GM12878 (cell line): Measurements from ENCODE around the gene IRX5. TPM values are rescaled to one million over a fixed set of nuclear protein-coding genes. Genes with fewer than 3 reads are reported as not detected.

ENCODE experiments used
- ATAC-seq: fragments of 200-7000 bp; cut with Tn5 transposase; 3 replicates; pipeline ENCODE4 v1.9.1; 2020; ENCODE audit warnings: mild to moderate bottlenecking, moderate library complexity
- BruUV-seq: library from RNA; stranded (reverse); fragments of 400-500 nt; replicated peaks from 2 replicates; lab custom pipeline; 2021; lab: Mats Ljungman, UMichigan
- CTCF ChIA-PET: fragments of 300-600 bp; sonication (Branson Sonifier 250); formaldehyde crosslinking; extraction: SDS; loops from one replicate; lab custom pipeline; 2021; ENCODE audit warnings: inconsistent platforms; lab: Yijun Ruan, JAX
- POLR2A ChIA-PET: fragments of 350-600 bp; formaldehyde crosslinking; extraction: SDS; loops from one replicate; lab custom pipeline; 2021; ENCODE audit warnings: inconsistent platforms; lab: Charles Lee
- RAD21 ChIA-PET: fragments of 300-600 bp; sonication (Branson Sonifier 250); formaldehyde crosslinking; loops from one replicate; lab custom pipeline; 2023; ENCODE audit warnings: antibody characterized with exemption; ENCODE audit not compliant: unreplicated experiment; lab: Charles Lee
- SMC1A ChIA-PET: fragments of 300-600 bp; sonication (Branson Sonifier 250); formaldehyde crosslinking; loops from one replicate; lab custom pipeline; 2023; ENCODE audit not compliant: unreplicated experiment, uncharacterized antibody; lab: Charles Lee
- DNase-seq: peaks from one replicate; pipeline ENCODE4 v3.0.0-alpha.2; 2011; ENCODE audit warnings: low read depth, low spot score
- FAIRE-seq: peaks from 3 replicates; lab custom pipeline; 2011; peaks lifted over from hg19 to GRCh38; lab: Jason Lieb, UNC
- H2AFZ ChIP-seq: 2 replicates; pipeline ENCODE4 v1.6.0; 2011; ENCODE audit warnings: low read depth, low read length, control low read depth; ENCODE audit not compliant: control insufficient read depth
- H3K27ac ChIP-seq: 2 replicates; pipeline ENCODE4 v1.5.1; 2011; ENCODE audit warnings: control low read depth; ENCODE audit not compliant: control insufficient read depth, insufficient read depth
- H3K27me3 ChIP-seq, 2 experiments: replicated peaks in 1 of 2; 2 replicates each; pipeline versions ENCODE4 v1.6.0 to v1.6.1; 2011; ENCODE audit warnings: low read length in 1 of 2; ENCODE audit not compliant: control insufficient read depth in 2 of 2, insufficient read depth in 2 of 2
- H3K36me3 ChIP-seq, 2 experiments: 2 replicates each; pipeline ENCODE4 v1.5.1; 2011; ENCODE audit warnings: low read length in 1 of 2; ENCODE audit not compliant: control insufficient read depth in 2 of 2, insufficient read depth in 2 of 2
- H3K4me1 ChIP-seq: 2 replicates; pipeline ENCODE4 v1.6.1; 2011; ENCODE audit warnings: mild to moderate bottlenecking, low read length, moderate library complexity, mixed read lengths; ENCODE audit not compliant: control insufficient read depth, insufficient read depth
- H3K4me2 ChIP-seq: 2 replicates; pipeline ENCODE4 v1.6.0; 2011; ENCODE audit warnings: control low read depth; ENCODE audit not compliant: control insufficient read depth, insufficient read depth
- H3K4me3 ChIP-seq: fragments of 200-600 bp; sonication (generic); 2 replicates; pipeline ENCODE4 v1.5.1; 2016
- H3K79me2 ChIP-seq: 2 replicates; pipeline ENCODE4 v1.6.0; 2011; ENCODE audit warnings: low read length; ENCODE audit not compliant: control insufficient read depth, insufficient read depth
- H3K9ac ChIP-seq: 2 replicates; pipeline ENCODE4 v1.8.0; 2011; ENCODE audit warnings: low read length, control low read depth, mixed read lengths; ENCODE audit not compliant: control insufficient read depth, insufficient read depth
- H3K9me3 ChIP-seq: replicated peaks from 3 replicates; pipeline ENCODE4 v1.5.1; 2011; ENCODE audit warnings: mild to moderate bottlenecking, low read length; ENCODE audit not compliant: control insufficient read depth, insufficient read depth
- H4K20me1 ChIP-seq: 2 replicates; pipeline ENCODE4 v1.6.0; 2011; ENCODE audit not compliant: control insufficient read depth, insufficient read depth
- CBFB ChIP-seq: IDR thresholded peaks from 2 replicates; pipeline ENCODE4 v1.6.1; 2016; ENCODE audit warnings: antibody characterized with exemption, low read depth
- FOXM1 ChIP-seq: IDR thresholded peaks from 2 replicates; pipeline ENCODE4 v1.6.1; 2012; ENCODE audit warnings: low read depth, mild to moderate bottlenecking, inconsistent platforms, low read length, moderate library complexity
- MYC ChIP-seq: IDR thresholded peaks from 2 replicates; pipeline ENCODE4 v1.6.1; 2011; ENCODE audit warnings: mild to moderate bottlenecking, low read length, moderate library complexity, inconsistent platforms; ENCODE audit not compliant: insufficient read depth, insufficient replicate concordance, insufficient read length, severe bottlenecking
- SMARCA5 ChIP-seq: fragments of 450-650 bp; IDR thresholded peaks from 2 replicates; pipeline ENCODE4 v1.6.1; 2017; ENCODE audit warnings: mild to moderate bottlenecking
- SMC3 ChIP-seq: IDR thresholded peaks from 2 replicates; pipeline ENCODE4 v1.6.1; 2011; ENCODE audit warnings: low read length, improper control_type of control experiment, borderline replicate concordance
- SREBF2 ChIP-seq: IDR thresholded peaks from 2 replicates; pipeline ENCODE4 v1.6.1; 2012; ENCODE audit warnings: mild to moderate bottlenecking, low read length
- WGBS: methylation state at CpG from one replicate; pipeline ENCODE4 v1.1.6; 2016; ENCODE audit warnings: low lambda C conversion rate; ENCODE audit not compliant: insufficient replicate concordance, insufficient coverage; ENCODE audit errors: missing lambda C conversion rate; 5-methylcytosine and 5-hydroxymethylcytosine counted together
- in situ Hi-C: fragments of 300-500 bp; cut with MboI; formaldehyde crosslinking; loops from 9 replicates; pipeline ENCODE4 v1.14.3; 2018; ENCODE audit warnings: mixed read lengths
- intact Hi-C: fragments of 100-400 bp; cut with micrococcal nuclease; formaldehyde crosslinking; loops from one replicate; pipeline ENCODE4 v1.14.2; 2022; ENCODE audit not compliant: unreplicated experiment
- polyA plus RNA-seq, 11 experiments: library from polyadenylated mRNA; depleted of rRNA in 4 of 11; unstranded in 6 of 11; stranded (reverse) in 5 of 11; fragments of >200 nt; fragmentation: Nextera tagmentation in 4 of 11; fragmentation: Illumina TruSeq in 1 of 11; extraction: Ambion mirVana in 4 of 11; extraction: Trizol in 1 of 11; gene quantifications; 1 replicate in 1 of 11; 2 replicates in 10 of 11; pipeline versions ENCODE4 v1.2.1 to v1.2.3, GENCODE V29; 2011 to 2016; ENCODE audit warnings: inconsistent platforms in 2 of 11, missing spikeins in 2 of 11, low read depth in 1 of 11
- total RNA-seq, 4 experiments: library from RNA; depleted of rRNA in 3 of 4; stranded (reverse); fragments of >200 nt in 3 of 4; fragmentation: Illumina TruSeq in 1 of 4; extraction: Trizol in 1 of 4; gene quantifications; 2 replicates each; pipeline versions ENCODE4 v1.2.1 to v1.2.3, GENCODE V29; 2013 to 2021
- TF ChIP-seq, protein P1 (sequence below): fragments of 450-650 bp; IDR thresholded peaks from 2 replicates; pipeline ENCODE4 v1.6.1; 2017; ENCODE audit warnings: mild to moderate bottlenecking, low read depth, inconsistent platforms; ENCODE audit not compliant: poor library complexity, severe bottlenecking
- TF ChIP-seq, protein P2 (sequence below): fragments of 450-650 bp; IDR thresholded peaks from 2 replicates; pipeline ENCODE4 v1.6.1; 2014; ENCODE audit warnings: mild to moderate bottlenecking

Gene IRX5
- total and polyA plus RNA-seq, 10 of the 15 experiments (the other 5 are each of a cell fraction or from before 2014, with no cell fraction given): 0.08 TPM; not detected in 9

DNA sequence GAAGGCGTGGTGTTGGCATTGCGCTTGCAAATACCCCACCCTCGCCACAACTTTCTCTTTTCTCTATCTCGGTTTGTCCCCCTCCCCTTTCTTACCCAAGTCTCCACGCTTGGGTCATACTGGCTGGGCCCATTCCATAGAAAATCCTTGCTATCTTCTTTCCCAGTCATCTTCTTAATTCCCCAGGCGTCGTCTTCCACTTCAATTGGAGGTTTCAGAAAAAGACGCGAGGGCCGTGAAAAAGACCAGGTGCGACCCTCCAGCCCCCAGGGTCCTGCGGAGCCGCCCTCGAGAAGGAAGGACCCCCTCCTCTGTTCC, 8.3 kb downstream of the IRX5 start:
- Histone ChIP-seq H3K27ac (no peak overlapping the region), H3K27me3 (peaks cover 9 to 29% of the 10 kb centered on the region in 2 experiments), H3K79me2 (no peaks in the 10 kb centered on the region), H3K4me3 (no peak overlapping the region)
- ChIA-PET POLR2A (no interaction called here), CTCF (no interaction called here), SMC1A (no interaction called here), RAD21 (no interaction called here)
- no peak for ATAC-seq
- DNase-seq: no peak
- no peak for FAIRE-seq
- no TSS peak for BruUV-seq
- TF ChIP-seq, protein P1, sequence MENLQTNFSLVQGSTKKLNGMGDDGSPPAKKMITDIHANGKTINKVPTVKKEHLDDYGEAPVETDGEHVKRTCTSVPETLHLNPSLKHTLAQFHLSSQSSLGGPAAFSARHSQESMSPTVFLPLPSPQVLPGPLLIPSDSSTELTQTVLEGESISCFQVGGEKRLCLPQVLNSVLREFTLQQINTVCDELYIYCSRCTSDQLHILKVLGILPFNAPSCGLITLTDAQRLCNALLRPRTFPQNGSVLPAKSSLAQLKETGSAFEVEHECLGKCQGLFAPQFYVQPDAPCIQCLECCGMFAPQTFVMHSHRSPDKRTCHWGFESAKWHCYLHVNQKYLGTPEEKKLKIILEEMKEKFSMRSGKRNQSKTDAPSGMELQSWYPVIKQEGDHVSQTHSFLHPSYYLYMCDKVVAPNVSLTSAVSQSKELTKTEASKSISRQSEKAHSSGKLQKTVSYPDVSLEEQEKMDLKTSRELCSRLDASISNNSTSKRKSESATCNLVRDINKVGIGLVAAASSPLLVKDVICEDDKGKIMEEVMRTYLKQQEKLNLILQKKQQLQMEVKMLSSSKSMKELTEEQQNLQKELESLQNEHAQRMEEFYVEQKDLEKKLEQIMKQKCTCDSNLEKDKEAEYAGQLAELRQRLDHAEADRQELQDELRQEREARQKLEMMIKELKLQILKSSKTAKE: no peak
- no peak for TF ChIP-seq CBFB
- no peak for TF ChIP-seq SMARCA5
- TF ChIP-seq MYC: no peak
- no peak for TF ChIP-seq SMC3
- TF ChIP-seq SREBF2: no peak
- TF ChIP-seq, protein P2, sequence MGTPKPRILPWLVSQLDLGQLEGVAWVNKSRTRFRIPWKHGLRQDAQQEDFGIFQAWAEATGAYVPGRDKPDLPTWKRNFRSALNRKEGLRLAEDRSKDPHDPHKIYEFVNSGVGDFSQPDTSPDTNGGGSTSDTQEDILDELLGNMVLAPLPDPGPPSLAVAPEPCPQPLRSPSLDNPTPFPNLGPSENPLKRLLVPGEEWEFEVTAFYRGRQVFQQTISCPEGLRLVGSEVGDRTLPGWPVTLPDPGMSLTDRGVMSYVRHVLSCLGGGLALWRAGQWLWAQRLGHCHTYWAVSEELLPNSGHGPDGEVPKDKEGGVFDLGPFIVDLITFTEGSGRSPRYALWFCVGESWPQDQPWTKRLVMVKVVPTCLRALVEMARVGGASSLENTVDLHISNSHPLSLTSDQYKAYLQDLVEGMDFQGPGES: no peak
- TF ChIP-seq FOXM1: no peak
- TF ChIP-seq, all 136 proteins: peak for 0
- Histone ChIP-seq H2AFZ (no peak overlapping the region), H3K36me3 (no peaks in the 10 kb centered on the region), H3K9me3 (no peaks in the 10 kb centered on the region; the same call in 1 of the 3 replicates), H3K4me2 (no peak overlapping the region), H3K9ac (no peak overlapping the region), H3K4me1 (no peaks in the 10 kb centered on the region), H4K20me1 (no peaks in the 10 kb centered on the region)
- intact Hi-C loops (no loop called here), in situ Hi-C loops (no loop called here)
- WGBS: 62% methylated on average over 12 of the region's 14 CpGs
